Peyer's patch (tissue), 4 donors: Measurements from ENCODE around the gene FBXO5.
A peak's percentile ranks its signal among the peaks of the same experiment; 100 is the strongest.

Source experiments
- POLR2A ChIP-seq, 2 donors: fragments of 450-650 bp; IDR thresholded peaks; one replicate each; pipeline ENCODE4 v1.5.1; 2017; ENCODE audit warnings: antibody characterized with exemption in 2 of 2, mild to moderate bottlenecking in 2 of 2, moderate library complexity in 2 of 2
- TF ChIP-seq, protein P1 (sequence below), 6 experiments: fragments of 450-650 bp in 4 of 6; fragments of 200-600 bp in 2 of 6; sonication (generic) in 1 of 6; IDR thresholded peaks; one replicate each; pipeline ENCODE4 v1.5.1; 2017 to 2019; ENCODE audit warnings: antibody characterized with exemption in 6 of 6, mild to moderate bottlenecking in 3 of 6, moderate library complexity in 1 of 6

DNA sequence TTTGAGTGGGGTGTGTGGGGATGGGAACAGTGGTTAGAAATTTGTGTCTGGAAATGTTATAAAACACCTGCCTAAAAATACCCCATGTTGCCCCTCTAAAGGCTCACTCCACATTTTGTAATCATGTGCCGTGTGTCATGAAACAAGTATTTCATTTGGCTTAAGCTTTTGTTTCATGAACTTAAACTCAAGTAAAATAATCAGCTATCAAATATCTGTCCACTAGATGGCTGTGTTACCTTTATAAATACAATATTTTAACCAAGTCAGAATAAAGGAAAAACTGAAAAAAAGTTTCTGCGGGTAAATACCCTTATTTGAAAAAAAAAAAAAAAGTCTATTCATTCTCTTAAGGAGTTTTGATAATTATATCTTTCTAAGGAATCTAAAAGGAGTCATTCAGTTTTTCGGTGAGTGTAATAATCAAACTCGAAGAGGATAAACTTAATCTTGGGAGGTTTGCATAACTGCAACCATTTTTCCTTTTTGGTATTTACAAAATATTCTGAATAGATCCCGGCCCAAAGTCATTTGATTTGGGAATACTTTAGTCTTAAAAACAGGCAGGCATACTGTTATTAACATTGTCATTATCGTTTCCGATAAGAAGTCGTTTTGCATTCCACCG is 49.5 kb upstream of the FBXO5 start:
- TF ChIP-seq, protein P1, sequence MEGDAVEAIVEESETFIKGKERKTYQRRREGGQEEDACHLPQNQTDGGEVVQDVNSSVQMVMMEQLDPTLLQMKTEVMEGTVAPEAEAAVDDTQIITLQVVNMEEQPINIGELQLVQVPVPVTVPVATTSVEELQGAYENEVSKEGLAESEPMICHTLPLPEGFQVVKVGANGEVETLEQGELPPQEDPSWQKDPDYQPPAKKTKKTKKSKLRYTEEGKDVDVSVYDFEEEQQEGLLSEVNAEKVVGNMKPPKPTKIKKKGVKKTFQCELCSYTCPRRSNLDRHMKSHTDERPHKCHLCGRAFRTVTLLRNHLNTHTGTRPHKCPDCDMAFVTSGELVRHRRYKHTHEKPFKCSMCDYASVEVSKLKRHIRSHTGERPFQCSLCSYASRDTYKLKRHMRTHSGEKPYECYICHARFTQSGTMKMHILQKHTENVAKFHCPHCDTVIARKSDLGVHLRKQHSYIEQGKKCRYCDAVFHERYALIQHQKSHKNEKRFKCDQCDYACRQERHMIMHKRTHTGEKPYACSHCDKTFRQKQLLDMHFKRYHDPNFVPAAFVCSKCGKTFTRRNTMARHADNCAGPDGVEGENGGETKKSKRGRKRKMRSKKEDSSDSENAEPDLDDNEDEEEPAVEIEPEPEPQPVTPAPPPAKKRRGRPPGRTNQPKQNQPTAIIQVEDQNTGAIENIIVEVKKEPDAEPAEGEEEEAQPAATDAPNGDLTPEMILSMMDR (IDR thresholded peaks at IDR 0.05): peak in 3 of 6 experiments; percentile 36 to 52 (median 50)
- TF ChIP-seq POLR2A (IDR thresholded peaks at IDR 0.05): no peak
